Measurements from ENCODE around the gene SLC26A8. TPM values are rescaled to one million over a fixed set of nuclear protein-coding genes. Genes with fewer than 3 reads are reported as not detected.

The SLC26A8 gene
- total and polyA plus RNA-seq, 2 of the 13 experiments (the other 11 are each of a cell fraction or from before 2014, with no cell fraction given) = 0.46 TPM; not detected in 1

DNA sequence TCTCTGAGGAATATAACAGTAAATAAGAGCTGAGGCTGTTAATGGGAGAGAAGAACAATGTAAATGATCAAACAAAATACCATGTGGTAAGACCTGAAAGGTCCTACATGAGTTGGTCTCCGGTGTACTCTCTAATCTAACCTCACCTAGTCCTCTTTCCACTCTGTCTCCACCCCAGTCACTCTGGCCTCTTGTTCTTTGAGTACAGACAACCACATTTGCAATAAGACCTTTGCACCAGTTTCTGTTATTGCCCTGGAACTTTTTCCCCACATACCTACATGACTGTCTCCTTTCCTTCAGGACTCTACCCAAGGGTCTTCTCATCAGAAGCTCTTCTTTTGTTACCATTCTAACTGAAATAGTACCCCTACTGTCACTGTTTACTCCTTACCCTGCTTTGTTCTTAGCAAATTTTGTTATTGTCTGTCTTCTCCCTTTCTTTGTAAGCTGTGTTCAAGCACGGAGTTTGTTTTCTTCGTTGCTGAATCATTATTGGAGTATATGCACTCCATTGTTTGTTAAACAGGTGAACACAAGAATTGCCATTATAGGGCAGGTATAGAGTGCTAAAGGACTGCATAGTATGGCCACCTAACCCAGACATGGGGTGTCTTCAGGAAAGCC lies 40.4 kb upstream of the SLC26A8 start:
- ChIA-PET CTCF (ENCODE audit: low intra/inter-chr PET ratio, low total read pairs) (no interaction called here), POLR2A (interaction anchor here (0.8 to 4.7 kb wide), 6 partner anchors 9 to 66 kb away, joined by 3 to 50 read pairs (median 10); partner anchors contain the start of genes MAPK13 and MAPK14)
- intact Hi-C loops (cut with micrococcal nuclease; ENCODE audit: unreplicated experiment) (loop anchor here (2.0 kb wide), 2 partner anchors 30 to 36 kb away; no protein-coding TSS in a partner anchor), in situ Hi-C loops (cut with HindIII; ENCODE audit: extremely low pct_ligation_motif_present, low pct_unique_long_range_greater_than_20kb) (no loop called here)
- H3K79me2 ChIP-seq (ENCODE audit: insufficient read depth, low read length) = peaks cover 86% of the 10 kb centered on the region
- no peak overlapping the region for H2AFZ ChIP-seq (ENCODE audit: low read length)
- H3K27me3 ChIP-seq (ENCODE audit: control insufficient read depth in 1 of 2, insufficient read depth in 2 of 2, low read length in 2 of 2) = no peaks in the 10 kb centered on the region
- peaks cover 86% of the 10 kb centered on the region for H3K4me1 ChIP-seq (ENCODE audit: insufficient read depth, low read length)
- TSS peak; percentile 97 for BruUV-seq (replicated peaks)
- H3K4me3 ChIP-seq (replicated peaks in 1 of 3; ENCODE audit: insufficient read depth in 1 of 3, low read depth in 2 of 3, low read length in 3 of 3) = peak overlapping the region; percentile 19 to 54 (median 32); a peak in 4 of 6 replicates
- FAIRE-seq = peak; percentile 69
- H4K20me1 ChIP-seq (ENCODE audit: insufficient read depth, low read length) = peaks cover 5% of the 10 kb centered on the region; the same call in 1 of the 2 replicates
- peak overlapping the region; percentile 91 for H3K27ac ChIP-seq (ENCODE audit: extremely low read length, insufficient read depth, low read length)
- H3K4me2 ChIP-seq (ENCODE audit: low read depth, low read length) = peak overlapping the region; percentile 80
- H3K9ac ChIP-seq (ENCODE audit: insufficient read depth, low read depth, low read length) = peak overlapping the region; percentile 59
- DNase-seq (ENCODE audit: low spot score) = peak; percentile 99
- WGBS (ENCODE audit: low lambda C conversion rate) = 5% methylated on average over 3 of the region's 3 CpGs
- H3K36me3 ChIP-seq (replicated peaks in 1 of 2; ENCODE audit: control insufficient read depth in 1 of 2, insufficient read depth in 2 of 2, low read length in 2 of 2) = peaks cover 7% of the 10 kb centered on the region in 2 experiments; a peak in 4 of 5 replicates
- no peaks in the 10 kb centered on the region for H3K9me3 ChIP-seq (ENCODE audit: low read length)
- peak; percentile 95 for ATAC-seq
- TF ChIP-seq CREM (IDR thresholded peaks at IDR 0.05) (peak; percentile 55), CREM (CRISPR knock-in tag; IDR thresholded peaks at IDR 0.05) (no peak), RFXAP (CRISPR knock-in tag; IDR thresholded peaks at IDR 0.05; ENCODE audit: borderline replicate concordance) (0 out of 2 replicates have a peak, but pooled peaks have one; percentile 23), ZNF101 (CRISPR knock-in tag; IDR thresholded peaks at IDR 0.05; ENCODE audit: borderline replicate concordance, low read depth) (no peak), NR2F6 (IDR thresholded peaks at IDR 0.05) (peak; percentile 53; the same call in 1 of the 2 replicates), NR2F6 (CRISPR knock-in tag; IDR thresholded peaks at IDR 0.05) (peak; percentile 65; the same call in 1 of the 2 replicates), FOXK2 (IDR thresholded peaks at IDR 0.05) (peak; percentile 62), ZNF879 (CRISPR knock-in tag; IDR thresholded peaks at IDR 0.05) (no peak), RFX1 (IDR thresholded peaks at IDR 0.05) (no peak), PATZ1 (CRISPR knock-in tag; IDR thresholded peaks at IDR 0.05) (peak; percentile 54), ZNF614 (CRISPR knock-in tag; IDR thresholded peaks at IDR 0.05; ENCODE audit: borderline replicate concordance) (peak; percentile 70; the same call in 1 of the 2 replicates), IRF1 (CRISPR knock-in tag; IDR thresholded peaks at IDR 0.05; ENCODE audit: low read depth) (no peak), SP5 (CRISPR knock-in tag; IDR thresholded peaks at IDR 0.05; ENCODE audit: borderline replicate concordance, low read depth) (no peak; the same call in 1 of the 2 replicates), FOXA1 (IDR thresholded peaks at IDR 0.05) (no peak), FOXA1 (CRISPR knock-in tag; IDR thresholded peaks at IDR 0.05) (no peak; the same call in 1 of the 2 replicates), NCOR1 (IDR thresholded peaks at IDR 0.05; ENCODE audit: borderline replicate concordance, low read length) (peak; percentile 92; the same call in 1 of the 2 replicates), CHD4 (IDR thresholded peaks at IDR 0.05; ENCODE audit: borderline replicate concordance, low read length) (peak; percentile 95), ZNF275 (CRISPR knock-in tag; IDR thresholded peaks at IDR 0.05; ENCODE audit: borderline replicate concordance) (no peak)
